ENCODE measurements around the gene SPANXN1.
"Not testable (repeated sequence)": the region's sequence is repeated elsewhere in the genome, so short reads cannot be mapped to it uniquely, and the experiment has no call there.

Gene SPANXN1, protein sequence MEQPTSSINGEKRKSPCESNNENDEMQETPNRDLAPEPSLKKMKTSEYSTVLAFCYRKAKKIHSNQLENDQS

DNA sequence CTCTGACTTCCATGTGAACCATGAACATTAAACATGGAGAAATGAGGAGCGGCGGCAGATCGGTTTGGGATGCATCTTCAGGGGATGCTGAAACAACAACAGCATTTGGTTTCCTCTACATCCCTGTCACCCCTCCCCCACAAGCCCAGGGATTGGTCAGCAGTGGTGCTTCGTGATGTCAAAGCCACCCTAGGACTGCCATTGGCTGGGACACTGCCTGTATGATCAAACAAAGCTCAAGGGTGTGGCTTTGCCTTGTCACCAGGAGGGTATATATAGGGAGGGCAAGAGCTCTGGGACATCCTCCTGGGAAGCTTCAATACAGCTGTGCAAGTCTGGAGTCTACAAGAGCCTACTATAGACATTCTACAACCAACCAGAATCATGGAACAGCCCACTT is at the start of gene SPANXN1:
Gene SPANXN1 (plus strand): TSS at position 301 of the 400 bp plus-strand sequence. CDS start 84 bp downstream, at position 385.
- DNase-seq = not testable (repeated sequence)

DNA sequence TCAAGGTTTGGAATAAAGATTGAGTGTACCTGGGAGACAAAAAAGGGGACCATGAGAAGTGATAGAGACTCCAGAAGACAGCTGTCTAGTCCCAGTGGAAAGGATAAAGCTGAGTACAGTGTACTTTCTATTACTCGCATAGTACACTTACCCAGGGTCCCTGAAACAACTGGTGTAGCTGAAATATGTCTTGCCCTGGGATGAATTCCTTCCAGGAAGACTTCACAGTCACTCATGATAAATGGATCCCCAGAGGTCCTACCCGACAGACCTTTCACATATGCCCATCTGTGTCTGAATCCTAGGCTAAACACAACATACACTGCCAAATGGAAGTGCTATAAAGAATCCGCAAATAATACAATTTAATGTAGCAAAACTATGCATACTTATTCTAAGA is 48.2 kb upstream of the SPANXN1 start:
- no peak for DNase-seq

DNA sequence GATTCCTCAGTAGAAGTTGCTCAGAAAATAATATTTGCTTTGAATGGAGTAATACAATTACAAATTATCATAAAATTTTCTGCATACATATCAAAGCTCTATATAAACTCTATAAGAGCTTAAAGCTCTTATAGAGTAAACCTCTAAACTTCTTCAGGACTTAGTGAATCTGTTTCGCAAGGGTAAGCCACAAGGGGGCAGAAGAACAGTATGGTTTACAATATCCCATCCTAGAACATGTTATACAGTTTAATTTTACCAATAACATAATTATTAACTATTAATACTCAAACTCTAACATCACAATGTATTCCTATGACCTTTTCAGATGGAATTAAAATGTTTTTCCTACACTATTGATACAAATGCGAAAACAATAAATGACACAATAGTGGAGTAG is 33.8 kb upstream of the SPANXN1 start:
- DNase-seq = no peak

DNA sequence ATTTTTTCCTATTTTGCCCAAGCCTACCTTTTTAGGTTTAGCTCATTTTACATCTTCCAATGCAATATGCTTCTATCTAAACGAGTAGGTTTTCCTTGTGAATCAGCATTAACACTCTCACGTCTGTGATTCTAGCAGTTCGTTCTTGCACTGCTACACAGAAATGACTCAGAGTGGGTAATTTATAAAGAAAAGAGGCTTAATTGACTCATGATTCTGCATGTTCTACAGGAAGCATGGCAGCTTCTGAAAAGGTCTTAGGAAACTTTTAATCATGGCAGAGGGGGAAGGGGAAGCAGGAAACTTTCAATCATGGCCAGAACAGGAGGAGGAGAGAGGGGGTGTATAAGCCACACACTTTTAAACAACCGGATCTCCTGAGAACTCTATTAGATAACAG is 44.9 kb downstream of the SPANXN1 start:
- DNase-seq = no peak
